Naive thymus-derived CD4-positive, alpha-beta T cell (primary cell): Measurements from ENCODE around the gene C3orf33. TPM values are rescaled to one million over a fixed set of nuclear protein-coding genes. Genes with fewer than 3 reads are reported as not detected.

Experiments
- ATAC-seq: fragments of 150-1000 bp; cut with Tn5 transposase; 2 replicates; pipeline ENCODE4 v1.10.0; 2021; ENCODE audit warnings: mild to moderate bottlenecking, moderate library complexity
- CTCF ChIA-PET: fragments of 350-600 bp; sonication (Branson Sonifier 250); formaldehyde crosslinking; loops from one replicate; lab custom pipeline; 2021; ENCODE audit warnings: antibody characterized with exemption; lab: Charles Lee
- POLR2A ChIA-PET: fragments of 350-600 bp; sonication (Branson Sonifier 250); formaldehyde crosslinking; loops from one replicate; lab custom pipeline; 2021; ENCODE audit warnings: antibody characterized with exemption, inconsistent platforms; lab: Charles Lee
- DNase-seq, 9 donors: peaks; one replicate each; pipeline versions ENCODE4 v3.0.0 to v3.0.0-alpha.2; 2020 to 2022; ENCODE audit warnings: mixed read lengths in 1 of 9
- H3K27ac ChIP-seq: one replicate; pipeline ENCODE4 v1.7.0; 2013; ENCODE audit warnings: mild to moderate bottlenecking, low read depth, low read length, moderate library complexity
- H3K27me3 ChIP-seq, 2 donors: one replicate each; pipeline ENCODE4 v1.7.0; 2013; ENCODE audit warnings: low read length in 2 of 2, mild to moderate bottlenecking in 2 of 2, moderate library complexity in 2 of 2; ENCODE audit not compliant: control insufficient read depth in 2 of 2, insufficient read depth in 2 of 2
- H3K36me3 ChIP-seq, 3 experiments: 1 replicate in 2 of 3; 2 replicates in 1 of 3; pipeline ENCODE4 v1.7.0; 2013; ENCODE audit warnings: low read length in 3 of 3, mild to moderate bottlenecking in 3 of 3, moderate library complexity in 1 of 3; ENCODE audit not compliant: insufficient read depth in 3 of 3, control insufficient read depth in 2 of 3
- H3K4me1 ChIP-seq, 2 donors: one replicate each; pipeline ENCODE4 v1.7.0; 2013; ENCODE audit warnings: low read length in 2 of 2, mild to moderate bottlenecking in 2 of 2, moderate library complexity in 1 of 2; ENCODE audit not compliant: control insufficient read depth in 2 of 2, insufficient read depth in 2 of 2
- H3K4me3 ChIP-seq: 2 replicates; pipeline ENCODE4 v1.7.0; 2013; ENCODE audit warnings: mild to moderate bottlenecking, low read length
- H3K9me3 ChIP-seq, 3 experiments: 1 replicate in 2 of 3; 2 replicates in 1 of 3; pipeline ENCODE4 v1.7.0; 2013; ENCODE audit warnings: low read length in 3 of 3; ENCODE audit not compliant: control insufficient read depth in 2 of 3
- H3K27ac Mint-ChIP-seq, 9 donors: one replicate each; pipeline ENCODE4 v1.8.0; 2020 to 2022; ENCODE audit warnings: mixed read lengths in 9 of 9, mild to moderate bottlenecking in 8 of 9, moderate library complexity in 5 of 9, inconsistent platforms in 2 of 9
- H3K27me3 Mint-ChIP-seq, 5 donors: one replicate each; pipeline ENCODE4 v1.8.0; 2021 to 2022; ENCODE audit warnings: mixed read lengths in 5 of 5, mild to moderate bottlenecking in 1 of 5
- H3K36me3 Mint-ChIP-seq, 5 donors: one replicate each; pipeline ENCODE4 v1.8.0; 2020 to 2022; ENCODE audit warnings: mixed read lengths in 5 of 5, mild to moderate bottlenecking in 3 of 5, inconsistent platforms in 1 of 5
- H3K4me1 Mint-ChIP-seq, 7 donors: one replicate each; pipeline ENCODE4 v1.8.0; 2020 to 2022; ENCODE audit warnings: mixed read lengths in 7 of 7, mild to moderate bottlenecking in 3 of 7, inconsistent platforms in 1 of 7
- H3K4me3 Mint-ChIP-seq, 10 donors: one replicate each; pipeline ENCODE4 v1.8.0; 2020 to 2022; ENCODE audit warnings: mild to moderate bottlenecking in 10 of 10, mixed read lengths in 10 of 10, moderate library complexity in 6 of 10, inconsistent platforms in 2 of 10
- H3K9me3 Mint-ChIP-seq, 11 donors: one replicate each; pipeline ENCODE4 v1.8.0; 2020 to 2022; ENCODE audit warnings: mixed read lengths in 11 of 11, mild to moderate bottlenecking in 4 of 11, inconsistent platforms in 1 of 11, moderate library complexity in 1 of 11
- intact Hi-C, 2 donors: fragments of 100-400 bp; cut with micrococcal nuclease; formaldehyde crosslinking; loops; one replicate each; pipeline ENCODE4 v1.15.1; 2023
- polyA plus RNA-seq, 2 donors: library from polyadenylated mRNA; unstranded; fragments of 300-500 nt; fragmentation: Illumina TruSeq; gene quantifications; one replicate each; pipeline ENCODE4 v1.2.3, GENCODE V29; 2021
- total RNA-seq, 6 experiments: library from RNA in 5 of 6; stranded (reverse) in 5 of 6; gene quantifications; 1 replicate in 5 of 6; 2 replicates in 1 of 6; pipeline ENCODE4 v1.2.3 and lab custom pipeline; 2021 to 2026

The C3orf33 gene
- total and polyA plus RNA-seq, 7 experiments from 2014 or later, result 1.1 to 4.6 (median 3.0) TPM

DNA sequence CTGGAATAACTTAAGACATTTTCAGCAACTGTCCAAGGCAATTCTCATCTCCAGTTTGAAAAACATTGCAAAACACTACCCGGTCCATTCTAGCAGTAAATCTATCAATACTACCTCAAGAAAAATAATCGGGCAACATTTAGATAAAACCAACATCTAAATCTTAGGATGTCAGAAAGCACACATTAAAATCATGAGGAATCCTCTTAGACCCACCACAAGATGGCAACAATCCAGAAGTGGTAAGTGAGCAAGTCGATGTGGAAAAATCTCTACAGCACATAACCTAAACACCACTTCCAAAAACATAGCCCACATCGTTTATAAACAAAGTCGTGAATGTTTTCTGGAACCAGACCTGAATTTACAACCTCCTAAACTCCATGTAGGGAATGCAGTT lies 66.9 kb downstream of the C3orf33 start:
- no peaks in the 10 kb centered on the region for H3K36me3 ChIP-seq
- POLR2A ChIA-PET, result no interaction called here
- intact Hi-C loops, result loop anchor here in 1 of 2 donors (1.0 kb wide), 1 partner anchor 121 kb away; no protein-coding TSS in a partner anchor
- CTCF ChIA-PET, result interaction anchor here (0.9 kb wide), 1 partner anchor 1398 kb away, joined by 3 read pairs; no protein-coding TSS in a partner anchor
- no peak overlapping the region for H3K27ac ChIP-seq
- Mint-ChIP-seq H3K4me3 (no peak overlapping the region), H3K4me1 (peaks cover 4 to 13% (median 12%) of the 10 kb centered on the region in 7 donors), H3K9me3 (no peaks in the 10 kb centered on the region), H3K27me3 (peaks cover 46 to 64% (median 54%) of the 10 kb centered on the region in 5 donors), H3K27ac (no peak overlapping the region), H3K36me3 (no peaks in the 10 kb centered on the region)
- peak in 2 of 9 donors; percentile 4 to 10 for DNase-seq
- peaks cover under 1 to 7% of the 10 kb centered on the region in 2 donors for H3K4me1 ChIP-seq
- no peaks in the 10 kb centered on the region for H3K9me3 ChIP-seq
- peaks cover 0 to 11% of the 10 kb centered on the region in 2 donors for H3K27me3 ChIP-seq
- H3K4me3 ChIP-seq, result no peak overlapping the region
- no peak for ATAC-seq

DNA sequence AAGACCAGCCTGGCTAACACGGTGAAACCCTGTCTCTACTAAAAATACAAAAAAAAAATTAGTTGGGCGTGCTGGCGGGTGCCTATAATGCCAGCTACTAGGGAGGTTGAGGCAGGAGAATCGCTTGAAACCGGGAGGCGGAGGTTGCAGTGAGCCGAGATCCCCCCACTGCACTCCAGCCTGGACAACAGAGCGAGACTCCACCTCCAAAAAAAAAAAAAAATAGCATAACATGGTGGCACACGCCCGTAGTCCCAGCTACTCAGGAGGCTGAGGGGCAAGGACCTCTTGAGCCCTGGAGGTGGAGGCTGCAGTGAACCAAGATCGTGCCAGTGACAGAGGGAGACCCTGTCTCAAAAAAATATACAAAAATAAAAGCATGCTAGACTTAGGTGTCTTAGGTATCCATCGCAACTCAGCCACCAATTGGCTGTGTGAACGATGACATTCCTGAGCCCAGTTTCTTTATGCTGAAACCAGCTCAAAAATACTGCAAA lies 67.5 kb downstream of the C3orf33 start:
- POLR2A ChIA-PET, result no interaction called here
- Histone ChIP-seq H3K36me3 (no peaks in the 10 kb centered on the region), H3K9me3 (no peaks in the 10 kb centered on the region), H3K27ac (no peak overlapping the region), H3K27me3 (peaks cover 0 to 9% of the 10 kb centered on the region in 2 donors), H3K4me3 (no peak overlapping the region), H3K4me1 (peaks cover 0 to 2% of the 10 kb centered on the region in 2 donors)
- Mint-ChIP-seq H3K27ac (no peak overlapping the region), H3K27me3 (peaks cover 43 to 64% (median 50%) of the 10 kb centered on the region in 5 donors), H3K4me1 (peaks cover under 1 to 9% (median 8%) of the 10 kb centered on the region in 7 donors), H3K36me3 (no peaks in the 10 kb centered on the region), H3K4me3 (no peak overlapping the region), H3K9me3 (no peaks in the 10 kb centered on the region)
- ATAC-seq (no peak), DNase-seq (no peak)
- intact Hi-C loops, result loop anchor here in 1 of 2 donors (1.0 kb wide), 1 partner anchor 122 kb away; no protein-coding TSS in a partner anchor
- CTCF ChIA-PET, result no interaction called here

DNA sequence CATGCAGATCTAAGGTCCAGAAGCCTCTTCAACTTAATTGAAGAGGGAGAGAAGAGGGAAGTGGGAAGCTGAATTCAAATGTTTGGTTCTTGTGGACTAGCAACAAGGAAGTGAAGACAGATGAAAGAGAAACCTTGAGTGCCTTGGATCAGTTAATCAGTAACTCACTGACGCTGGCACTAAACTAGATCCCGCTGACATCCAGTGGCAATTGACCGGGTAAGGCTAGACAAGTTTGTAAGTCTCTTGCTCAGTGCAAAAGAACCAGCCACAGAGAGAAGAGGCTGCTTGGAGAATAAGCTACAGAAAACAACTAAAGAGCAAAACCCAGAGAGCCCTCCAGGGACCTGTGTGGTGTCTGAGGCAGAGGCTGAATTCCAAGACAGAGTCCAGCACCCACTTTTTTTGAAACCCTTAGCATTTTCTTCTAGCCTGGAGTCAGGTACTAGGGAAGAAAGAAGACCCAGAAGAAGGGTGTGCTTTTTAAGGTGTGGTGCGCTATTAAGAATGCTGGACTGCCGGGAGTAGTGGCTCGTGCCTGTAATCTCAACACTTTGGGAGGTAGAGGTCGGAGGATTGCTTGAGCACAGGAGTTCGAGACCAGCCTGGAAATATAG lies 68.1 kb downstream of the C3orf33 start:
- Mint-ChIP-seq H3K27ac (peak overlapping the region in 1 of 9 donors; percentile 77), H3K4me3 (no peak overlapping the region), H3K9me3 (no peaks in the 10 kb centered on the region), H3K27me3 (peaks cover 42 to 62% (median 51%) of the 10 kb centered on the region in 5 donors), H3K36me3 (no peaks in the 10 kb centered on the region), H3K4me1 (peaks cover 0 to 6% (median 4%) of the 10 kb centered on the region in 7 donors)
- peaks cover 0 to 5% of the 10 kb centered on the region in 2 donors for H3K27me3 ChIP-seq
- ChIA-PET CTCF (no interaction called here), POLR2A (no interaction called here)
- DNase-seq (no peak), ATAC-seq (peak; percentile 32)
- intact Hi-C loops, result no loop called here
- H3K4me3 ChIP-seq, result no peak overlapping the region
- H3K36me3 ChIP-seq, result no peaks in the 10 kb centered on the region
- no peak overlapping the region for H3K27ac ChIP-seq
- H3K9me3 ChIP-seq, result no peaks in the 10 kb centered on the region
- H3K4me1 ChIP-seq, result no peaks in the 10 kb centered on the region

DNA sequence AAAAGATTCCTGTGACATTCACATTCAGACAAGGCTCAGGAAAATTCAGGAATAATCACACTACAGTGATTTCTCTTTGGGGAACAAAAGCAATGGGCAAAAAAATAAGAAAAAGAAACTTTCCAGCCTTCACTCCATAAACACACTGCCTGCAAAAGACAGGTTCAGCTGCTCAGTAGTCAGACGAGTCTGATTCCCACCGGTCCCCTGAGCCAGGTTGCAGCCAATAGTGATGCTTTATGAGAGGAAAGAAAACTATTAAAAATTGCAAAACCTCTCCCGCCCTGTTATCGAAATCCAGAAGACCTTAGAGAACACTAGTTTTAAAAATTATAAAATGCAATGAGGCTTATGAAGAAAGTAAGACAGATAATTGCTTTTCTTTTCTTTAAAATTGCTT lies 69.7 kb downstream of the C3orf33 start:
- POLR2A ChIA-PET, result no interaction called here
- no peak overlapping the region for H3K4me3 ChIP-seq
- no peaks in the 10 kb centered on the region for H3K9me3 ChIP-seq
- DNase-seq (no peak), ATAC-seq (no peak)
- Mint-ChIP-seq H3K4me3 (no peak overlapping the region), H3K9me3 (no peaks in the 10 kb centered on the region), H3K36me3 (peaks cover 0 to 1% (median 0%) of the 10 kb centered on the region in 5 donors), H3K27ac (no peak overlapping the region), H3K27me3 (peaks cover 31 to 55% (median 47%) of the 10 kb centered on the region in 5 donors), H3K4me1 (peaks cover 0 to 5% (median 0%) of the 10 kb centered on the region in 7 donors)
- CTCF ChIA-PET, result no interaction called here
- no peaks in the 10 kb centered on the region for H3K36me3 ChIP-seq
- intact Hi-C loops, result no loop called here
- H3K27ac ChIP-seq, result no peak overlapping the region
- no peaks in the 10 kb centered on the region for H3K4me1 ChIP-seq
- no peaks in the 10 kb centered on the region for H3K27me3 ChIP-seq

DNA sequence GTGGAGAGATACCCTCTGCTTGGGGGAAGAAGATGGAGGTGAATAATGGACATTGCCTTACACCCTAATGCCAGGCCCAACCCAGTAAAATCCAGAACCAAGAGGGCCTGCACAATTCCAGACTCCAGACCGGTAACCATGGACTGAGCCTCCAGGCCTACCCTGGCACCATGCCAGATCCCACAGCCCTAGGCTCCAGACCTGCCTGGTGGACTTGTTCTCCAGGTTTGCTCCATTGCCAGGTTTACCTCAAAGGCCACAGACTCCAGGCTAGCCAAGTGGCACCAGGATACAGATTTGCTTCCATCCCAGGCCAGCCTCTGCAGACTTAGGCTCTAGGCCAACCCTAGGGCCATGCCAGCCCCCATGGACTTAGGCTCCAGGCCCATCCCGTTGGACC lies 75.2 kb downstream of the C3orf33 start:
- no peaks in the 10 kb centered on the region for H3K4me1 Mint-ChIP-seq
- H3K9me3 Mint-ChIP-seq, result no peaks in the 10 kb centered on the region
- H3K4me3 Mint-ChIP-seq, result no peak overlapping the region
- peaks cover 0 to 6% (median 0%) of the 10 kb centered on the region in 5 donors for H3K36me3 Mint-ChIP-seq
- ChIA-PET CTCF (no interaction called here), POLR2A (no interaction called here)
- ATAC-seq (no peak), DNase-seq (no peak)
- Histone ChIP-seq H3K27me3 (no peaks in the 10 kb centered on the region), H3K27ac (no peak overlapping the region), H3K4me3 (no peak overlapping the region), H3K9me3 (no peaks in the 10 kb centered on the region), H3K36me3 (no peaks in the 10 kb centered on the region), H3K4me1 (no peaks in the 10 kb centered on the region)
- H3K27me3 Mint-ChIP-seq, result peaks cover 20 to 49% (median 28%) of the 10 kb centered on the region in 5 donors
- intact Hi-C loops, result no loop called here
- H3K27ac Mint-ChIP-seq, result no peak overlapping the region

DNA sequence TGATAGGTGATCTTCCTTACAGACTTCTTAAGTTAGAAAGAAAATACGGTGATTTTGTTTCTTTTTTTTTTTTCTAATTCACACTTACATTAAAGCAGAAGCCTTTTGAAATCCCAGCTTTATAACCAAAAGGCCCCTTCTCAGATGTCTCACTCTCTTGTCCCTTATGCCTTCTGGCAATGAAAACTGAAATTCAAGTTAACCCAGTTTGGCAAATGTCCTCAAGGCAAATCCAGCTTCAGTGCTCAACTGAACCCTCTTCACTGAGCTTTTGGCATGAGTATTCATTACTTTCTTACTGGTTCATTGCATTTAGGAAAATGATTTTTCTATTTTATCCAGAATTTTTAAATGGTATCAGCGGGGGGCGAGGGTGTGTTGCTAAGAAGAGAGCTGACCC lies 78.2 kb downstream of the C3orf33 start:
- intact Hi-C loops, result no loop called here
- ATAC-seq (no peak), DNase-seq (no peak)
- no peaks in the 10 kb centered on the region for H3K4me1 ChIP-seq
- Mint-ChIP-seq H3K4me1 (no peaks in the 10 kb centered on the region), H3K27ac (no peak overlapping the region), H3K36me3 (peaks cover 0 to 6% (median 0%) of the 10 kb centered on the region in 5 donors), H3K9me3 (peaks cover 0 to 2% (median 0%) of the 10 kb centered on the region in 11 donors), H3K27me3 (peaks cover 14 to 39% (median 21%) of the 10 kb centered on the region in 5 donors), H3K4me3 (no peak overlapping the region)
- CTCF ChIA-PET, result no interaction called here
- no peaks in the 10 kb centered on the region for H3K9me3 ChIP-seq
- H3K36me3 ChIP-seq, result no peaks in the 10 kb centered on the region
- no peak overlapping the region for H3K4me3 ChIP-seq
- no peaks in the 10 kb centered on the region for H3K27me3 ChIP-seq
- no peak overlapping the region for H3K27ac ChIP-seq
- POLR2A ChIA-PET, result no interaction called here
